ENCODE measurements around the gene RBM19.

The RBM19 gene

GRCh38 chr12:113875691-113876090 lies 90.4 kb downstream of the RBM19 start:
- CTCF ChIA-PET: no interaction called here
- TF ChIP-seq, protein P1, sequence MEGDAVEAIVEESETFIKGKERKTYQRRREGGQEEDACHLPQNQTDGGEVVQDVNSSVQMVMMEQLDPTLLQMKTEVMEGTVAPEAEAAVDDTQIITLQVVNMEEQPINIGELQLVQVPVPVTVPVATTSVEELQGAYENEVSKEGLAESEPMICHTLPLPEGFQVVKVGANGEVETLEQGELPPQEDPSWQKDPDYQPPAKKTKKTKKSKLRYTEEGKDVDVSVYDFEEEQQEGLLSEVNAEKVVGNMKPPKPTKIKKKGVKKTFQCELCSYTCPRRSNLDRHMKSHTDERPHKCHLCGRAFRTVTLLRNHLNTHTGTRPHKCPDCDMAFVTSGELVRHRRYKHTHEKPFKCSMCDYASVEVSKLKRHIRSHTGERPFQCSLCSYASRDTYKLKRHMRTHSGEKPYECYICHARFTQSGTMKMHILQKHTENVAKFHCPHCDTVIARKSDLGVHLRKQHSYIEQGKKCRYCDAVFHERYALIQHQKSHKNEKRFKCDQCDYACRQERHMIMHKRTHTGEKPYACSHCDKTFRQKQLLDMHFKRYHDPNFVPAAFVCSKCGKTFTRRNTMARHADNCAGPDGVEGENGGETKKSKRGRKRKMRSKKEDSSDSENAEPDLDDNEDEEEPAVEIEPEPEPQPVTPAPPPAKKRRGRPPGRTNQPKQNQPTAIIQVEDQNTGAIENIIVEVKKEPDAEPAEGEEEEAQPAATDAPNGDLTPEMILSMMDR (conservative IDR thresholded peaks at IDR 0.05; ENCODE audit: low read depth): no peak
- H3K27ac ChIP-seq: no peak overlapping the region
- no peak for DNase-seq (ENCODE audit: low spot score)
- POLR2A ChIA-PET (ENCODE audit: low non-redundant PET): no interaction called here

GRCh38 chr12:113874999-113875561 lies 91.0 kb downstream of the RBM19 start:
- TF ChIP-seq, protein P1 (conservative IDR thresholded peaks at IDR 0.05; ENCODE audit: low read depth): no peak
- CTCF ChIA-PET: interaction anchor here (0.5 kb wide), 1 partner anchor 28 kb away, joined by 6 read pairs; no protein-coding TSS in a partner anchor
- no peak for DNase-seq (ENCODE audit: low spot score)
- POLR2A ChIA-PET (ENCODE audit: low non-redundant PET): no interaction called here
- H3K27ac ChIP-seq: no peak overlapping the region

DNA sequence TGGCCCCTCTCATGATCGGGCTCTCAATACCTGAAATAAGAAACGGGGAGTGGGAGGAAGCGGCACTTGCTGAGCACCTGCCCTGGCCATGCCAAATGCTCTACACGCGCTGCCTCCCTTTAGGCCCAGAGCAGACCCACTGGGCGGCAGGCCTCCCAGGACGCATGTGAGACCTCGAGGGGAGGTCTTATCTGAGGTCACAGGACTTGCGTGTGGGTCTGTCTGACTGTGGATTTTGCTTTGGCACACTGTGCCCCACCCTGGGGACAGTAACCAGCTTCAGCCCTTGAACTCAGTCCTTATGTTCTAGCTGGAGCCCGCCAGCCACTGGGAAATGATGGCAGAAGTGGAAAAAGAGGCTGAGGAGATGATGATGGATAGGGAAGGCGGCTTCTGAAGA lies 91.8 kb downstream of the RBM19 start:
- ChIA-PET POLR2A (ENCODE audit: low non-redundant PET) (no interaction called here), CTCF (no interaction called here)
- no peak overlapping the region for H3K27ac ChIP-seq
- no peak for DNase-seq (ENCODE audit: low spot score)
- TF ChIP-seq, protein P1 (conservative IDR thresholded peaks at IDR 0.05; ENCODE audit: low read depth): no peak

DNA sequence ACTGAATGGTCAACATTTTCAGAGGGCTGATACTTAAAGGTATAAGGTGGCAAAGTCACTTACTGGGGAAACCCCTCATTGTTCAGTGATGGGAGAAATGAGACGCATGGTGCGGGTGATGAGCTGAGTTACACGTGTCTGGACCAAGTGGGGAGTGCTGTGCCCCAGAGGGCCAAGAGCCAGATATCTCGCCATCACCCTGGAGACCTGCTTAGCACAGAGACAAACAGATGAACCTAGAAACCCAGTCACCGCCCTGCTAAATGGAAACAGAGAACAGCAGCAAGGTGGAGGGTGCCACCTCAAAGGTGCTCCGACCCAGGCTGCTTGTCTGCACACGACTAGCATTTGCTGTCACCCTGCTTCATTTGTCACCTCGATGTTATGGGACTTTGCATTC lies 92.4 kb downstream of the RBM19 start:
- CTCF ChIA-PET: no interaction called here
- H3K27ac ChIP-seq: no peak overlapping the region
- TF ChIP-seq, protein P1 (conservative IDR thresholded peaks at IDR 0.05; ENCODE audit: low read depth): no peak
- DNase-seq (ENCODE audit: low spot score): no peak
- POLR2A ChIA-PET (ENCODE audit: low non-redundant PET): no interaction called here

DNA sequence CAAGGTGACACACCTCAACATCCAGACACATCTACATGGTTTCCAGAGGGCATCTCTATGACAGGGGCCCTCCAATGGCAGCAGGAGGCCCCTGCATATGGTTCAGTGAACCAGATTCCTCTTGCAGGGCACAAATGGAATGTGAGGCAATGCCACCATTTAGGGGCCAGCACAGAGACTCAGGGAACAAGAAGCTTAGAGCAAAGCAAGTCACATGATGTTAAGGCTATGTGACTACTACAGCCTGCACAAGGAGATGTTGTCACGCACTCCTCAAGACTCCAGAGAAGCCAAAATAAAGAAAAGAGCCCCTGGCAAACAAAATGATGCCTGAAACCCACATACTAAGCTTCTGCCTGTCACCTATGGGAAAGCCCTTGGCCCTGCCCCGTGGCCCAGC lies 95.2 kb downstream of the RBM19 start:
- CTCF ChIA-PET: no interaction called here

DNA sequence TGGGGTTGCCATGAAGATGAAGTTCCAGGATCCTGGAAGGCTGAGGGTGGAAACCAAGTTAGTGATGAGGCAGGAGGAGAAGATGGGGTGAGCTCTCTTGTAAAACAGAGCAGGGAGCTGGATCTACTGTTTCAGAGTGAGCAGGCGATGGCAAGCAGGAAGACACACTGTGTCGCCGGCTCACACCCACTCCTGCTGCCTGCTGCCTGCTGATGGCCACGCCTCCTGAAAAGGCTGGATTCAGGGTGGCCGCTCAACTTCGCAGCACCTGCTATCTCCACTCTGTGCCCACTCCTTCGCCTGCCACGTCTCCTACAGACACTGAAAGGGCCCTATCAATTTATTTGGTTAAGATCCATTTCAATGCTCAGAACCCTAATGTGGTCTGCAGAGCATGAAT lies 96.1 kb downstream of the RBM19 start:
- H3K27ac ChIP-seq: no peak overlapping the region
- DNase-seq (ENCODE audit: low spot score): no peak
- POLR2A ChIA-PET (ENCODE audit: low non-redundant PET): no interaction called here
- CTCF ChIA-PET: no interaction called here
- TF ChIP-seq, protein P1 (conservative IDR thresholded peaks at IDR 0.05; ENCODE audit: low read depth): no peak

More for the DNA sequence above, 95.2 kb downstream of the RBM19 start:
- TF ChIP-seq, protein P1 (conservative IDR thresholded peaks at IDR 0.05; ENCODE audit: low read depth): no peak
- POLR2A ChIA-PET (ENCODE audit: low non-redundant PET): no interaction called here
- DNase-seq (ENCODE audit: low spot score): no peak
- H3K27ac ChIP-seq: no peak overlapping the region

GRCh38 chr12:113868365-113868764 lies 97.8 kb downstream of the RBM19 start:
- CTCF ChIA-PET: no interaction called here
- DNase-seq (ENCODE audit: low spot score): no peak
- no peak overlapping the region for H3K27ac ChIP-seq
- TF ChIP-seq, protein P1 (conservative IDR thresholded peaks at IDR 0.05; ENCODE audit: low read depth): no peak
- POLR2A ChIA-PET (ENCODE audit: low non-redundant PET): no interaction called here
